HUES6 (cell line): Measurements from ENCODE around the gene KEL.

Experiments used
- H3K27ac ChIP-seq: 2 replicates; pipeline ENCODE4 v1.7.0; 2013; ENCODE audit warnings: low read depth, mild to moderate bottlenecking, low read length, inconsistent platforms
- H3K27me3 ChIP-seq: 2 replicates; pipeline ENCODE4 v1.6.1; 2013; ENCODE audit warnings: low read length; ENCODE audit not compliant: control insufficient read depth, insufficient read depth
- H3K36me3 ChIP-seq: 2 replicates; pipeline ENCODE4 v1.6.1; 2013; ENCODE audit warnings: low read length; ENCODE audit not compliant: control insufficient read depth, insufficient read depth
- H3K4me1 ChIP-seq: 2 replicates; pipeline ENCODE4 v1.6.1; 2013; ENCODE audit warnings: low read length; ENCODE audit not compliant: control insufficient read depth, insufficient read depth
- H3K4me3 ChIP-seq: 2 replicates; pipeline ENCODE4 v1.5.1; 2013; ENCODE audit warnings: low read depth, low read length
- H3K9ac ChIP-seq: one replicate; pipeline ENCODE4 v1.6.1; 2013; ENCODE audit warnings: mild to moderate bottlenecking, low read length
- H3K9me3 ChIP-seq: 2 replicates; pipeline ENCODE4 v1.6.1; 2013; ENCODE audit warnings: low read depth, low read length; ENCODE audit not compliant: control insufficient read depth, insufficient read depth

Gene KEL

DNA sequence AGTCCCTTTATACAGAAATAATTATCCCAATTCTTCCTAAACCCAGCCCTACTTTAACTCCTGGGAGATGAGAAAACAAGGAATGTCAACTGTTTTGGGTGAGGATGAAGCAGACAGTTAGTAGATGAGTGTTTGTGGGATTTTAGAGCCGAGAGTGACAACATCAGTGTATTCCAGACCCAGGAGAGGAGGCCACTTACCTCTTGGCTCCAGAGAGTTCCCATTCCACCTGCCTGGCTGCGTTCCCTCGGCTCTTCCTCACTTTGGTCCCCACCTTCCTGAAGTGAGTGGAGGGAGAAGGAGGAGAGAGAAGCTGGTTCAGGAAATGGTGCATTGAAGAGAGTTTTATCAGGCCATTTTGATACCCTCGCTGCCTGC is 579 bp downstream of the KEL start:
- H3K27me3 ChIP-seq = no peaks in the 10 kb centered on the region
- no peaks in the 10 kb centered on the region for H3K36me3 ChIP-seq
- peak overlapping the region; percentile 42; the same call in 1 of the 2 replicates for H3K4me3 ChIP-seq
- no peaks in the 10 kb centered on the region for H3K9me3 ChIP-seq
- H3K27ac ChIP-seq = no peak overlapping the region
- H3K9ac ChIP-seq = peak overlapping the region; percentile 11
- peaks cover 41% of the 10 kb centered on the region for H3K4me1 ChIP-seq

DNA sequence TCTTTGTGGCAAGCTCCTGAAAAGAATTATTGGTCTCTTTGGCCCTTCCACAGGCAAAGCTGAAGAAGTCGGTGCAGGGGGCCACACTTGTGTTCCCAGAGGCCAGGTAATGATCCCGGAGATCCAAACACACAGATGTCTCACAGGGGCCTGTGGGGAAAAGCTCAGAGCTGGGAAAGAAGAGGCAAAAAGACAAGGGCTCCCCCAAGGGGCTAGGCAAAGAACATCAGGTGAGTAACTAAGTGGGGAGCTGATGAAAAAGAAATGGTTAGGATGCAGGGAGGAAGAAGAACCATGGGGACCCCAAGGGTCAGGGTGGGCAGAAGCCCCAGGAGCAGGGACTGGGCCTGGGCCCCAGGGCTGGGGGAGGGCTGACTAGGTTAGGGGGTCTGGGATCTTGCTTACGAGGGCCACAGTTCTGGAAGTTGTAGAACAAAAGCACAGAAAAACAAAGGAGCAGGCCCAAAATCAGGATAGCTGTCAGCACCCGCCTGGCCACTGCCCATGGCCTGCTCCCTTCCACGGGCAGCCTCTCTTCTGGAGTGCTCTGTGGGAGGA is 1.1 kb downstream of the KEL start:
- Histone ChIP-seq H3K36me3 (no peaks in the 10 kb centered on the region), H3K9me3 (peaks cover 2% of the 10 kb centered on the region; the same call in 1 of the 2 replicates), H3K27ac (no peak overlapping the region), H3K9ac (no peak overlapping the region), H3K4me1 (peaks cover 44% of the 10 kb centered on the region), H3K4me3 (no peak overlapping the region; the same call in 1 of the 2 replicates), H3K27me3 (no peaks in the 10 kb centered on the region)

DNA sequence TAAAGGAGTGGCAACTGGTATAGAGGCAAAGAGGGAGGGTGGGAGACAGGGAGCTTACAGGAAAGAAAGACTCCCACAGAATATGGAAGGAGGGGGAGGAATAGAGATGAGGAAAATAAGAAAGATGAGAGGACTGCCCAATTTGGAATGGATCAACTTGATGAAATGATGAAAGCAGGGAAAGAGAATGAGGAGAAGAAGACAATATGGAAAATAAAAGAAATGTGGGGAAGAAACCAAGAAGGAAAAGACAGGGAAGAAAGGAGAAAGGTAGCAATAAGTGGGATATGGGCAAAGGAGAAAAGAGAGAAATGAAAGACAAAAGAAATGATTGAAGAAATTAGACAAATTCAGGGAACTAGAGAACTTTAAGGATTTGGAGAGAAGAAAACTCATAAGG is 3.0 kb downstream of the KEL start:
- H3K27me3 ChIP-seq = no peaks in the 10 kb centered on the region
- no peak overlapping the region for H3K27ac ChIP-seq
- peaks cover 13% of the 10 kb centered on the region for H3K9me3 ChIP-seq
- no peak overlapping the region for H3K4me3 ChIP-seq
- peaks cover 44% of the 10 kb centered on the region for H3K4me1 ChIP-seq
- no peak overlapping the region for H3K9ac ChIP-seq
- peaks cover 7% of the 10 kb centered on the region; the same call in 1 of the 2 replicates for H3K36me3 ChIP-seq

DNA sequence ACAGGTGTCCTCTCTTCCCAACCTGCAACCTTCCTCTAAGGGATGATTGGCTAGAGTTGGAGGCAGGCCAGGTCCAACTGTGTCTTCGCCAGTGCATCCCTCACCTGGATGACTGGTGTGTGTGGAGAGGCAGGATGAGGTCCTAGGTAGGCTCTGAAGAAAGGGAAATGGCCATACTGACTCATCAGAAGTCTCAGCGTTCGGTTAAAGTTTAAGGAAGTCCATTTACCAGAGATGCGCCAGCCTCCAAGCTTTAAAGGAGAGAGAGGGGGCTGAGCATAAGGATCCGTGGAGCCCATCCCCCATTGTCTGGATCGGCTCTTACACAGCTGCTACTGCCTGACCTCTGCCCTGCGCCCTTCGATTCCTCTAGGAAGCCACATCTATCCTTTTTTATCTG is 4.4 kb downstream of the KEL start:
- peak overlapping the region; percentile 2 for H3K9ac ChIP-seq
- H3K36me3 ChIP-seq = peaks cover 18% of the 10 kb centered on the region; the same call in 1 of the 2 replicates
- peaks cover 15% of the 10 kb centered on the region for H3K9me3 ChIP-seq
- H3K27ac ChIP-seq = no peak overlapping the region; the same call in 1 of the 2 replicates
- no peak overlapping the region; the same call in 1 of the 2 replicates for H3K4me3 ChIP-seq
- no peaks in the 10 kb centered on the region for H3K27me3 ChIP-seq
- peaks cover 41% of the 10 kb centered on the region for H3K4me1 ChIP-seq

DNA sequence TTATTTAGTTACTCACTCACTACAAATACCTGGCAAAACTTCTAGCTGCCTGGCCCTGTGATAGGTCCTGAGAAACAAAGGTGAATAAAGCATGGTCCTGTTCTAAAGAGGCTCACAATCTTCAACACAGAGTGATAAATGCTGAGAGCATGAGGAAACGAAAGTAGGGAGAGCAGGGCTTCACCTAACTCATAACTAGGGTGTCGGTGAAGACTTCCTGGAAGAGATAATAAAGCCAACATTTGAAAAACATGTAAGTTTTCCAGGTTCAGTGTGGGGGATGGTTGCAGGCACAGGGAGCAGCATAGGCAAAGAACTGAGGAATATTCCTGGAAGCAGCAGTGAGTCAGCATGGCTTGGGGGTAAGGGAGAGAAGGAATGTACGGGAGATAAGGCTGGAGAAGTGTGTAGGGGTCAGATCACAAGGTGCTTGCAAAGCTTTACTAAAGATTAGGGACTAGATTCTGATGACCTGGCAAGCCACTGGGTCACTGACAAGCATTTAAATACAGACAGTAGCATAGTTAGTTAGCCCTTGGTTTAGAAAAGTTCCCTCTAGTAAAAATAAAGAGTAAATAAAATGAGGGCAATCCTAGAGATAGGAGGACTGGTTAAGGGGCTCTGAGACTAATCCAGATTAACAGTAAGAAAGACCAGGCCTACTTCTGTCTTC is 5.1 kb downstream of the KEL start:
- Histone ChIP-seq H3K4me1 (peaks cover 34% of the 10 kb centered on the region), H3K9ac (peak overlapping the region; percentile 8), H3K4me3 (no peak overlapping the region; the same call in 1 of the 2 replicates), H3K9me3 (peaks cover 15% of the 10 kb centered on the region), H3K27me3 (no peaks in the 10 kb centered on the region), H3K36me3 (peaks cover 18% of the 10 kb centered on the region; the same call in 1 of the 2 replicates), H3K27ac (peak overlapping the region; percentile 49; the same call in 1 of the 2 replicates)

DNA sequence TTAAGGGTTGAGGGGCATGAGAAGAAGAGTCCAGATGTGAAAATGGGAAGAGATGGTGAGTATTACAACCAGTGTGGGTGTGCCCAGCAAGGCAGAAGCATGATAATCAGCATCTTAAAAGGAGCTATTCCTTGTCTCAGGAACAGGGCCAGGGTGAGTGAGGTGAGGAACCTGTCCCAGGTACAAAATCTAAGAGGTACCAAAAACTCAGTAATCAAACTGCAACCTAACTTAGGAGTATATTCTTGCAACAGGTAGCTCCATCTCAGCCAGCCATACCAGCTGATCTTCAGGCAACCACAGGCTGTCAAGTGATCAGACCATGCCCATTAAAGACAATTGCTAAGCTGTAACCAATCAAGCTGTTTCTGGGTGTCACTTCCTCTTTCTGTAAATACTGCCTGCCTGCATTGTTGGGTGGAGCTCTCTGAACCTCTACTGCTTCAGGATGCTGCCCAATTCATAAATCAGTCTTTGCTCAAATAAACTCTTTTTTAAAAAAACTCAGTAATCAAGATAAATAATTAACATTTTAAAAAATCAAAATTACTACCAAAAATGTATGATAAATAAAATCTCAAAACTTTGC is 7.4 kb downstream of the KEL start:
- Histone ChIP-seq H3K9me3 (peaks cover 15% of the 10 kb centered on the region), H3K36me3 (peaks cover 18% of the 10 kb centered on the region; the same call in 1 of the 2 replicates), H3K27ac (no peak overlapping the region), H3K27me3 (no peaks in the 10 kb centered on the region), H3K4me3 (no peak overlapping the region), H3K4me1 (peaks cover 26% of the 10 kb centered on the region), H3K9ac (no peak overlapping the region)

DNA sequence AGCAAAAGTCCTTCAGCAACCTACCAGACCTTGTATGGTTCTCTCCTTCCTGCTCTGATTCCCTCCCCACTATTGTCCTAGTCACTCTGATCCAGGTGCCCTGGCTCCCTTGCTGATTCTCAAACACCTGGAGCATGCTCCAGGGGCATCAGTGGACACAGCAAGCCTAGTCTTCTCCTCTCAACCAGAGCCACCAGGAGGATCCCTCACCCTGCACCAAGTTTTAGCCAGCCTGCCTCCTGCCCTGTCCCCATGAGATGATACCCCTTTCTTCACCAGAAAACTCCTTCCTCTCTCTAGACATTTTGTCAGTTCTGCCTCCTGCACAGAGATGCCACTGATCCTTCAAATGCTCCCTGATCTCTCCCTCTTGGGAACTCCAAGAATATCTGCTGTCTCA is 11.9 kb downstream of the KEL start:
- H3K4me3 ChIP-seq = no peak overlapping the region
- H3K36me3 ChIP-seq = peaks cover 18% of the 10 kb centered on the region; the same call in 1 of the 2 replicates
- no peak overlapping the region for H3K27ac ChIP-seq
- H3K4me1 ChIP-seq = no peaks in the 10 kb centered on the region
- H3K27me3 ChIP-seq = no peaks in the 10 kb centered on the region
- peaks cover 10% of the 10 kb centered on the region for H3K9me3 ChIP-seq
- H3K9ac ChIP-seq = no peak overlapping the region

DNA sequence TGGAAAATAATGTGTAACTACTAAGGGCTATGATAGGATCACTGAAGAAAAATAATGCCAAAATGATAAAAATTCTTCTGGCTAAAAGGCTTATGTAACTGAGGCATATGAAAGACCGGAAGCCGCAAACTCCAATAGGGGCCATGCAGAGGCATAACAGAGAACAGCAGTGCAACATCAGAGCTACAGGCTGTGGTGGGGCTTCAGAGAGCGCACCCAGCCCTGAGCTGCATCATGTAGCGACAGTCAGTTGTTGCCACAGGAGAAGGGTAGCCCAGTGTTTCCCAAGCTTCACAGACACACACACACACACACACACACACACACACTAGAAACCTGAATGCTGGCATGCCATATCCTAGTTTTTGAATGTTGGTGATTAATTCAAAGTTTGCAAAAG is 13.6 kb downstream of the KEL start:
- Histone ChIP-seq H3K36me3 (peaks cover 5% of the 10 kb centered on the region; the same call in 1 of the 2 replicates), H3K4me3 (no peak overlapping the region), H3K9ac (no peak overlapping the region), H3K4me1 (no peaks in the 10 kb centered on the region), H3K9me3 (no peaks in the 10 kb centered on the region), H3K27me3 (no peaks in the 10 kb centered on the region), H3K27ac (no peak overlapping the region)

DNA sequence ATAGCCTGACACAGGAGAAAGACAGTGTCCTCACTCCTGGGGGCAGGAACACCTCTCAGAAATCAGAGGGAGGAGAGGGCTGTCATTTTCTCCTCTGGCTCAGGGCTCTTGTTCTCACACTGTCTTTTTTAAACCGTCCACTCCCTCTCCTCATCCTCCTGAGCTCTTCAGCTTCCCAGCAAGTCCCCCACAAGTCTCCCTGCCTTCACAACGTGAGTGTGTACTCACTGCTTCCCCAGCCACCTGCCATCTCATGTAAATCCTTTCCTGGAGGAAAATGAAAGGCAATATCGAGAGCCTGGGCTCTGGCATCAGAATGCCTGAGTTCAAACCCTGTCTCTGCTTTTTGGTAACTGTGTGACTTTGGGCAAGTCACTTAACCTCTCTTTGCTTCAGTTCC is 17.2 kb downstream of the KEL start:
- Histone ChIP-seq H3K27me3 (no peaks in the 10 kb centered on the region), H3K36me3 (no peaks in the 10 kb centered on the region), H3K4me1 (no peaks in the 10 kb centered on the region), H3K4me3 (no peak overlapping the region), H3K9ac (no peak overlapping the region), H3K27ac (no peak overlapping the region), H3K9me3 (no peaks in the 10 kb centered on the region)

DNA sequence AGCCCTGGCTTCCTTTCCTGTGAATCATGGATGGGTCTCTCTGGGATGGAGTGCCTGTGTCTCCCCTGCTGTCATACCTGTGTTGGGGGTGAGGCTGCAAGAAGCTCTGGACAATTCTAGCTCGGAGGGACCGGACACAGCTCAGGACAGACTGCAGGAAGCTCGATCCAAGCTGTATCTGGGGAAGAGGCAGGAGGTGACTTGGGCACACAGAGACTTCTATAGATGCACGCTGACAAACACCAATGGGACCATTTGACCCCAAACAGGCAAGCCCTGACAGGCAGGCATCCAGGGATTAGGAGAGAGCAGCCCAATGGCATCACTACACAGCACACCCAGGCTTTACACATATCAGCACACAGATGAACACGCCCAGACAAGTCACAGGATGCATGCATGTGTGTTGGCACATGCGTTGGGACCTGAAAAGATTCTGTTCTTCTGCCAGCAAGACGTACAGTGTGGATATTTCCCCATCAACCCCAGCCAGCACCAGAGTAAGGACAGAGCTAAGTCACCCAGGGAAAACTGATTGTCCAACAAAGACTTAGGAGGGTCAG is 18.4 kb downstream of the KEL start:
- H3K27me3 ChIP-seq = no peaks in the 10 kb centered on the region

DNA sequence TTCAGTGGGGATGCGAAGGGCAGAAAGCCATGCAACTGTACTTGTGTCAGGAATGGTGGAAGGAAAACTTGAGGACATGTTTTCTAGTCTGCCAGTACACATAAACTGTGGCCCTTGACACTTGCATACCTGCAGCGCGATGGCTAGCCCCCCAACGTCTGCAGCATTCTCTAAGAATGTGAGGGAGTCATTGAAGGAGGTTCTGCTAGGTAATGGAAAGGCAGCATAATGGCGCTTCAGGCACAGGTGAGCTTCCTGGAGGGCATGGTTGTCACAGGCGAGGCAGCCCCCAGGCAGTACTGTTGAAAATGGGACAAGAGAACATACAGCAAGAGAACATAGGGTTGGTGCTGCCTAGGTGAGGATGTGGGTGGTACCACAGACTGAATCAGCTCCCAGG is 19.4 kb downstream of the KEL start:
- Histone ChIP-seq H3K27me3 (no peaks in the 10 kb centered on the region), H3K4me1 (no peaks in the 10 kb centered on the region; the same call in 1 of the 2 replicates), H3K4me3 (no peak overlapping the region), H3K9me3 (no peaks in the 10 kb centered on the region), H3K36me3 (no peaks in the 10 kb centered on the region), H3K27ac (no peak overlapping the region), H3K9ac (no peak overlapping the region)

More for the DNA sequence above, 18.4 kb downstream of the KEL start:
- Histone ChIP-seq H3K4me1 (no peaks in the 10 kb centered on the region; the same call in 1 of the 2 replicates), H3K36me3 (no peaks in the 10 kb centered on the region), H3K9ac (no peak overlapping the region), H3K9me3 (no peaks in the 10 kb centered on the region), H3K27ac (no peak overlapping the region), H3K4me3 (no peak overlapping the region)
